NB4 (cell line): ENCODE measurements around the gene ING4.

Source experiments
- POLR2A ChIP-seq: IDR thresholded peaks from 2 replicates; pipeline ENCODE4 v1.6.1; 2011; ENCODE audit warnings: mild to moderate bottlenecking; ENCODE audit not compliant: insufficient read length; ENCODE audit errors: extremely low read depth
- TF ChIP-seq, protein P1 (sequence below): IDR thresholded peaks from one replicate; pipeline ENCODE4 v1.5.1; 2012; ENCODE audit warnings: low read depth, low read length

DNA sequence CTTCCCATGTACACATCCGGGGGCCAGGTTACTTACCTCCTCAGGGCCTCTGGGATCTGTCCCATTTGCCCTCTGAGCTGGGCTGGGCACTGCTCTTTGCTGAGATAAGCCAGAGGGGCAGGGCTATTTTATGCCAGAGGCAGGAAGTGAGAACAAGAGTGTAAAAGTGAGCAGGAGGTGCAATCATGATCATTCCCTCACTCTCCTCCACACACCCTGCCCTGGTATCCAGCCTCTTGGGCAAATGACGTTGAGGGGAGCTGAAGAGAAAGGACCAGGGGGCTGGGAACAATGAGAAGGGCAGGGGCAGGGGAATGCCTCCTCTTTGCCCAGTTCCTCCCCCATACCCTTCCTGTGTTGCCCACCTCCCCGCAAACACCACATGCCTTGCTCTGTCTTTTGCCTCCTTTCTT is 31.4 kb downstream of the ING4 start:
- TF ChIP-seq, protein P1, sequence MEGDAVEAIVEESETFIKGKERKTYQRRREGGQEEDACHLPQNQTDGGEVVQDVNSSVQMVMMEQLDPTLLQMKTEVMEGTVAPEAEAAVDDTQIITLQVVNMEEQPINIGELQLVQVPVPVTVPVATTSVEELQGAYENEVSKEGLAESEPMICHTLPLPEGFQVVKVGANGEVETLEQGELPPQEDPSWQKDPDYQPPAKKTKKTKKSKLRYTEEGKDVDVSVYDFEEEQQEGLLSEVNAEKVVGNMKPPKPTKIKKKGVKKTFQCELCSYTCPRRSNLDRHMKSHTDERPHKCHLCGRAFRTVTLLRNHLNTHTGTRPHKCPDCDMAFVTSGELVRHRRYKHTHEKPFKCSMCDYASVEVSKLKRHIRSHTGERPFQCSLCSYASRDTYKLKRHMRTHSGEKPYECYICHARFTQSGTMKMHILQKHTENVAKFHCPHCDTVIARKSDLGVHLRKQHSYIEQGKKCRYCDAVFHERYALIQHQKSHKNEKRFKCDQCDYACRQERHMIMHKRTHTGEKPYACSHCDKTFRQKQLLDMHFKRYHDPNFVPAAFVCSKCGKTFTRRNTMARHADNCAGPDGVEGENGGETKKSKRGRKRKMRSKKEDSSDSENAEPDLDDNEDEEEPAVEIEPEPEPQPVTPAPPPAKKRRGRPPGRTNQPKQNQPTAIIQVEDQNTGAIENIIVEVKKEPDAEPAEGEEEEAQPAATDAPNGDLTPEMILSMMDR: no peak
- no peak for TF ChIP-seq POLR2A
